PFSK-1 (cell line): ENCODE data around the gene ATP11A.

Source experiments
- FOXP2 ChIP-seq: optimal IDR thresholded peaks from 2 replicates; pipeline ENCODE3; 2011; ENCODE audit warnings: borderline replicate concordance, control low read depth, inconsistent platforms; ENCODE audit not compliant: insufficient read depth; ENCODE audit errors: extremely low read length, extremely low read depth
- POLR2AphosphoS5 ChIP-seq: IDR thresholded peaks from 2 replicates; pipeline ENCODE4 v1.6.1; 2012; ENCODE audit warnings: low read depth, mild to moderate bottlenecking, control low read depth, low read length, moderate library complexity
- REST ChIP-seq, 2 experiments: IDR thresholded peaks; 2 replicates each; pipeline versions ENCODE4 v1.6.1 to v1.8.0; 2011 to 2012; ENCODE audit warnings: low read depth in 2 of 2, low read length in 2 of 2, control low read depth in 1 of 2, inconsistent platforms in 1 of 2, mild to moderate bottlenecking in 1 of 2, moderate library complexity in 1 of 2; ENCODE audit not compliant: insufficient read depth in 1 of 2
- SIN3A ChIP-seq: IDR thresholded peaks from 2 replicates; pipeline ENCODE4 v1.6.1; 2012; ENCODE audit warnings: mild to moderate bottlenecking, low read length, moderate library complexity, borderline replicate concordance; ENCODE audit not compliant: insufficient read depth
- TAF1 ChIP-seq: IDR thresholded peaks from 2 replicates; pipeline ENCODE4 v1.6.1; 2012; ENCODE audit warnings: low read length, control low read depth, borderline replicate concordance; ENCODE audit not compliant: insufficient read depth

Gene ATP11A

GRCh38 chr13:112693831-112694497, 4.1 kb downstream of the ATP11A start:
- TF ChIP-seq SIN3A = no peak
- no peak for TF ChIP-seq POLR2AphosphoS5
- TF ChIP-seq REST (IDR thresholded peaks at IDR 0.05; ENCODE audit: insufficient read depth in 1 of 2, low read depth in 2 of 2, low read length in 2 of 2) = no peak
- TF ChIP-seq TAF1 = no peak
- no peak for TF ChIP-seq FOXP2

- TF ChIP-seq SIN3A = no peak
- no peak for TF ChIP-seq REST (IDR thresholded peaks at IDR 0.05; ENCODE audit: insufficient read depth in 1 of 2, low read depth in 2 of 2, low read length in 2 of 2)
- no peak for TF ChIP-seq FOXP2
- TF ChIP-seq TAF1 = no peak
- no peak for TF ChIP-seq POLR2AphosphoS5
These were observed 5.3 kb downstream of the ATP11A start for GRCh38 chr13:112695121-112695520.

- no peak for TF ChIP-seq TAF1
- TF ChIP-seq REST (IDR thresholded peaks at IDR 0.05; ENCODE audit: insufficient read depth in 1 of 2, low read depth in 2 of 2, low read length in 2 of 2) = no peak
- TF ChIP-seq FOXP2 = no peak
- TF ChIP-seq POLR2AphosphoS5 = no peak
- no peak for TF ChIP-seq SIN3A
These were observed 6.4 kb downstream of the ATP11A start for GRCh38 chr13:112696001-112696868.

GRCh38 chr13:112696869-112697465, 7.1 kb downstream of the ATP11A start:
- TF ChIP-seq TAF1 (no peak), POLR2AphosphoS5 (no peak), SIN3A (no peak), REST (IDR thresholded peaks at IDR 0.05; ENCODE audit: insufficient read depth in 1 of 2, low read depth in 2 of 2, low read length in 2 of 2) (no peak), FOXP2 (no peak)
